ENCODE measurements around the gene KDM7A.

The KDM7A gene

DNA sequence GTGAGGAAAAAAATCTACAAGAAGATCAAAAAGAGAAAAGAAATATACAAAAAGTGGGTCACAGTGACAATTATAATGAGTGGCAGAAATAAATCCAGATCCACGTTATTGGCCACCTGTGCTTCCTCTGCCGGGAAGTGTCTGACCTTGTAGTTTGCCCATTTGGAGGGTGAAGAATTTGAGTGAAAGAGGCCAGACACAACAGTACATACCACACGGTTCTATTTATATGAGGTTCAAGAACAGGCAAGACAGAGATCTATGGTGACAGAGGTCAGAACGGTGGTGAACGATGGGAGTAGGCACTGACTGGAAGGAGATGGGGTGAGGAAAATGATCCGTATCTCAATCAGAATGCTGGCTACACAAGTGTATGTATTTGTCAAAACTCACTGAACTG lies 131.1 kb downstream of the KDM7A start:
- TF ChIP-seq, protein P1, sequence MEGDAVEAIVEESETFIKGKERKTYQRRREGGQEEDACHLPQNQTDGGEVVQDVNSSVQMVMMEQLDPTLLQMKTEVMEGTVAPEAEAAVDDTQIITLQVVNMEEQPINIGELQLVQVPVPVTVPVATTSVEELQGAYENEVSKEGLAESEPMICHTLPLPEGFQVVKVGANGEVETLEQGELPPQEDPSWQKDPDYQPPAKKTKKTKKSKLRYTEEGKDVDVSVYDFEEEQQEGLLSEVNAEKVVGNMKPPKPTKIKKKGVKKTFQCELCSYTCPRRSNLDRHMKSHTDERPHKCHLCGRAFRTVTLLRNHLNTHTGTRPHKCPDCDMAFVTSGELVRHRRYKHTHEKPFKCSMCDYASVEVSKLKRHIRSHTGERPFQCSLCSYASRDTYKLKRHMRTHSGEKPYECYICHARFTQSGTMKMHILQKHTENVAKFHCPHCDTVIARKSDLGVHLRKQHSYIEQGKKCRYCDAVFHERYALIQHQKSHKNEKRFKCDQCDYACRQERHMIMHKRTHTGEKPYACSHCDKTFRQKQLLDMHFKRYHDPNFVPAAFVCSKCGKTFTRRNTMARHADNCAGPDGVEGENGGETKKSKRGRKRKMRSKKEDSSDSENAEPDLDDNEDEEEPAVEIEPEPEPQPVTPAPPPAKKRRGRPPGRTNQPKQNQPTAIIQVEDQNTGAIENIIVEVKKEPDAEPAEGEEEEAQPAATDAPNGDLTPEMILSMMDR (IDR thresholded peaks at IDR 0.05), result no peak

DNA sequence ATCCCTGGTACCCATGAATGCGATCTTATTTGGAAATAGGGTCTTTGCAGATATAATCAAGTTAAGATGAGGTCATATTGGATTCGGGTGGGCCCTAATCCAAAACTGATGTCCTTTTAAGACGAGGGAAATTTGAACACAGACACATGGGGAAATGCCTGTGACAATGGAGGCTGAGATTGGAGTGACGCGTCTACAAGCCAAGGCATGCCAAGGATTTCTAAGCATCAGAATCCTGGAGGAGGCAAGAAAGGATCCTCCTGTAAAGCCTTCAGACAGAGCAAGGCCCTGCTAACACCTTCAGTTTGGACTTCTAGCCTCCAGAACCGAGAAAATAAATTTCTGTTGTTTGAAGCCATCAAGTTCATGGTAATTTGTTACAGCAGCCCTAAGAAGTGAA lies 132.5 kb downstream of the KDM7A start:
- TF ChIP-seq, protein P1 (IDR thresholded peaks at IDR 0.05), result no peak

DNA sequence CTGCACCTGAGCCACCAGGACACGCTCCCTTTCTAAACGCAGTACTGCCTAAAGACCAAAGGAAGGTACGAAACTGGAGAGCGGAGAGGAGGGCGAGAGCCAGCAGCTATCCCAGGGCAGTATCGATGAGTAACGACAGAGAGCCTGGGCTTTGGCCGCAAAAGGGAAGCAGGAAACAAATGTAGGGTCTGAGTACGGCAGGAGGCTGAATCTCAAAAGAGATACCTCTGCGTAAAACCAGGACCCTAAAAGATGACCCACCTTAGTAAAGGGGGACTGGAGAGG lies 134.5 kb downstream of the KDM7A start:
- TF ChIP-seq, protein P1 (IDR thresholded peaks at IDR 0.05), result no peak

DNA sequence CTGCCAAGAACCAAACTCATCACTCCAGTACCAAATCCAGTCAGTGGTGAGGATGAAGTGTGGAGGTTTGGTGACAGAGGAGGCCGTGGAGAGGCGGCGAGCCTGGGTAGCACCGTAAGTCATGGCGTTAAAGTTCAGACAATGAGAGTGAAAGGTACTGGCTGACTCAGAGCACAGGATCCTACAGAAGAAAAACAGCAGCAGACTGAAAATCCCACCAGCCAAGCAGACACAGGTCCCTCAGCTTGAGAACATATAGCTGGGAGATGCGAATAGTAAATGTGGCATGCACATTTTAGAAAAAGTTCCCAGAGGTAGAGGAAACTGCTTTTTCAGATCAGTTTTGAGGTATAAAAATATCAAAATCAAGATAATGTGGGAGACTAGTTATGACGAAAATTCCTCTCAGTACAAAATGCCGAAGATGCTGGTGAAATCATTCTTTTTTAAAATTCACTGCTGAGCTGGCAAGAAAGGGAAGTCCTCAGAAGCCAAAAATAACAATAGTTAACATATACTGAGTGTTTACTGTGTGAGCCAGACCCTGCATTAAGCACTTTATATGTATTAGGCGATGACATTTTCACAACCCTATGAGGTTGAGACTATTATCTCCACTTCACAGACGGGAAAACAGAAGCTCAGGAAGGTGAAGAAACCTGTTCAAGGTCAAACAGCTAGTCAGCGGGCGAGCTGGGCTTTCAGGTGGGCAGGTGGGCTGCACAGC lies 135.0 kb downstream of the KDM7A start:
- TF ChIP-seq, protein P1 (IDR thresholded peaks at IDR 0.05), result no peak

DNA sequence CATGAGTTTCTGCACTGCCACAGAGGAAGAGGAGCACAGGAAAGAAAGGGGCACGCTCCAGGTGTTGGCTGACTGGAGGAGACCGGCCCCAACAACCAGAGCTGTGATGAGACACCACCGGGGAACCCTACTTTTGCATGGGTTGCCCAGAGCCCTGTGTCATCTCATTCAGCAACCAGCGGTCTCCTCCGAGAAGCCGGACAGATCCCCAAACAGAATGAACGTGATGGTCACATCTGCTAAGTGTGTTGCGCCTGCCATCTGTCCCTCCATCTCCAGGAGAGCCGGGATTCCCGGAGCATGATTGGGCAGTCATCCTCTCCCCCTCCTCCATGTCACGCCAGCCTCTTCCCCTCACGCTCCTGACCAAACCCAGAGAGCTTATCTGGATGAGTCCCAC lies 136.9 kb downstream of the KDM7A start:
- TF ChIP-seq, protein P1 (IDR thresholded peaks at IDR 0.05), result no peak

DNA sequence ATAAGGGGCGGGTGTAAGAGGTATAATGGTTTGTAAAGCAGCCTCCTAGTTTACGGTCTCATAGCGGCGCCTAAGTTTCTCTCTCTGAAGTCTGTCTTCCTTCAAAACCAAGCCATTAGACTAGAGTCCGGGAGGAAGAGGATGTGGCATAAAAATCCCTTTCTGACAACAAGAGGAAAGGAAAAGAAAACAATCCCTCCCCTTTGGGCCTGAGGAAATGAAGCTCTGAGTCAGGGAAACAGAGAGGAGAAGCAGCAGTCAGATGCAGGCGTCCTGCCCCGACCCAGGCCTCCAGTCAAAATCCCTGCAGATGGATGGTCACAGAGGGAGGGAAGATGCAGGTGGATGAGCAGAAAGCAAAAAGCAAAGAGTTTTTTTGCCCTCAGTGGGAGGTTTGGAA lies 137.7 kb downstream of the KDM7A start:
- TF ChIP-seq, protein P1 (IDR thresholded peaks at IDR 0.05), result no peak

DNA sequence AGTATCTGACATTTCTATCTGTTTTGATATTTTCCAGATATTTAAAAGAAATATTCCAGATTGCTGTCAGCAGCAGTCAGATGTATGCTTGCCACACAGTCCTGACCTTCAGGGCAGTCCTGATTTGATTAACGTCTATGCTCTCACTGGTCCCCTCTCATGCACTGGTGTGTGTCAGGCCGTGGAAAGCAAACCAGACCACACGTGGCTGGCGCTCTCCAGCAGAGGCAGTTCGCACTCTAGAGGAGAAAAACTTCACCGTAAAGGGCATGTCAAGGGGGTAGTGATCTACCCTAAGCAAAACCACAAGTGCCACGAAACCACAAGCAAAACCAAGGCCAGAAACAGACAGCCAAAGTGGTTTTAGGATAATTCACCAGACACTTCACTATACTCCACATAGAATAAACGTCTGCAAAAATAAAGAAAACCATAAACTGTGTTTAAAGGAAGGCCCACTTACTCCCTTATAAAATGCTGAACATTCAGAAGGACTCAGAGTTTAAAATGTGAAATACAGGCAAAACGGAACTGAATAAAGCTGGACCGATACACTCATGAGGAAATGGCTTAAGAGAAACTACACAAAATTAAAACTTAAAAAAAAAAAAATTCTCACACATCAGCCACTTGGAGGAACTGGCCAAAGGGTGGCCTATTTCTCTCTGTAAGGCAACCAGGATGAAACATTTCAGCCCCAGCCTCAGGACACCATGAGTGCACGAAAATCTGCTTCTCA lies 140.4 kb downstream of the KDM7A start:
- TF ChIP-seq, protein P1 (IDR thresholded peaks at IDR 0.05), result no peak

All from LNCAP (cell line).